Stimulated activated CD8-positive, alpha-beta memory T cell treated with anti-CD3 and anti-CD28 coated beads, Interleukin-4, amount 100 ng/mL, for 1 hour (primary cell): Measurements from ENCODE around the gene NCBP3.

Source experiments
- DNase-seq, 2 donors: peaks; one replicate each; pipeline ENCODE4 v3.0.0-alpha.2; 2020; ENCODE audit warnings: low read depth in 2 of 2, low spot score in 1 of 2

The NCBP3 gene

GRCh38 chr17:3761036-3761917 lies 84.8 kb downstream of the NCBP3 start:
- DNase-seq, result no peak

GRCh38 chr17:3759597-3760216 lies 86.3 kb downstream of the NCBP3 start:
- no peak for DNase-seq

GRCh38 chr17:3755335-3756030 lies 90.6 kb downstream of the NCBP3 start:
- DNase-seq, result no peak

GRCh38 chr17:3754458-3755334 lies 91.3 kb downstream of the NCBP3 start:
- peak in 1 of 2 donors; percentile 63 for DNase-seq

- no peak for DNase-seq
These were observed 92.0 kb downstream of the NCBP3 start for GRCh38 chr17:3754066-3754457.

DNA sequence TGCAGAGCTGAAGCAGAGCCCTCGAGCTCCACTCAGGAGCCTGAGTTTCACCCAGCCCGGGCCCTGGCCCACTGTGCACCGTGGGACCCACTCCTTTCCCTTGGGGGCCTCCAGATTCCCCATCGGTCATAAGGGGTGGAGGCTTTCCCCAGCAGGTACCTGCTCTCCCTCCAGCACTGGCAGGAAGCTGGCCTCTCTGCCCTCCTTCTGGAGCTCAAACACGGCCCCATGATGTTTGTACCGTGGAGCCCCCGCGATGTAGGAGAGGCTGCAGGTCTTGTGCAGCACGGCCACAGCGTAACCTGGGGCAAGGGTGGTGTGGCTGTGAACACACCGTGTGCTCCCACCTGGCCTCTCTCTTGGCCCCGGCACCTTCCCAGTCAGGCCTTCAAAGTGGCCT lies 92.4 kb downstream of the NCBP3 start:
- no peak for DNase-seq
